Upper lobe of left lung (tissue), 4 donors: Measurements from ENCODE around the gene ST6GALNAC3.

Experiments used
- CTCF ChIP-seq, 6 experiments: fragments of 450-650 bp in 4 of 6; fragments of 200-600 bp in 2 of 6; sonication (generic) in 2 of 6; IDR thresholded peaks; one replicate each; pipeline ENCODE4 v1.5.1; 2016 to 2019; ENCODE audit warnings: antibody characterized with exemption in 6 of 6
- EP300 ChIP-seq, 4 donors: sonication (generic); formaldehyde crosslinking; IDR thresholded peaks; one replicate each; pipeline ENCODE4 v1.5.1; 2017; ENCODE audit warnings: antibody characterized with exemption in 4 of 4, control low read depth in 2 of 4
- POLR2A ChIP-seq, 4 donors: fragments of 450-650 bp; IDR thresholded peaks; one replicate each; pipeline ENCODE4 v1.5.1; 2016 to 2017; ENCODE audit warnings: antibody characterized with exemption in 4 of 4, mild to moderate bottlenecking in 2 of 4
- POLR2AphosphoS5 ChIP-seq, 2 donors: sonication (generic); formaldehyde crosslinking; IDR thresholded peaks; one replicate each; pipeline ENCODE4 v1.5.1; 2017; ENCODE audit warnings: antibody characterized with exemption in 2 of 2

- no peak for TF ChIP-seq CTCF (IDR thresholded peaks at IDR 0.05)
- TF ChIP-seq POLR2A (IDR thresholded peaks at IDR 0.05): no peak
- no peak for TF ChIP-seq POLR2AphosphoS5 (IDR thresholded peaks at IDR 0.05)
- no peak for TF ChIP-seq EP300 (IDR thresholded peaks at IDR 0.05)
Measured at GRCh38 chr1:76029331-76029730, 45.2 kb upstream of the ST6GALNAC3 start.
